Measurements from ENCODE around the gene GTPBP6.
"Not testable (repeated sequence)": the region's sequence is repeated elsewhere in the genome, so short reads cannot be mapped to it uniquely, and the experiment has no call there.

The GTPBP6 gene

DNA sequence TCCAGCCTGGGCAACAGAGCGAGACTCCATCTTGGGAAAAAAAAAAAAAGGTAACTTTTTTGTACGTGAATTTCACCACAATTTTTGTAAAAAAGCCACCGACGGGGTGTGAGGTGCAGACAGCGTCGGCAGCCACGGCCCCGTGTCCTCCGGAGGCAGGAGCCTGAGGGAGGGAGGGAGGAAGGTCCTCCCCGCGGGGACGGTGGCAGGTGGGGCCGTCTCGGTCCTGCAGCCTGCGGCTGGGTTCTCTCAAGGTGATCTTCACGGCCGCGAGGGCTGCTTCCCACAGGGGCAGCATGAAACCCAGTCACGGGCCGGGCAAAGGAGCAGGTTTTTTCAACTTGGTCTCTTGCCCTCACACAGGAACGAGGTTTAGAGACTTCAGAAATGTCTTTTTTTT, 23.5 kb downstream of the GTPBP6 start:
- in situ Hi-C loops (cut with MboI; ENCODE audit: low sequenced_read_pairs), result no loop called here

DNA sequence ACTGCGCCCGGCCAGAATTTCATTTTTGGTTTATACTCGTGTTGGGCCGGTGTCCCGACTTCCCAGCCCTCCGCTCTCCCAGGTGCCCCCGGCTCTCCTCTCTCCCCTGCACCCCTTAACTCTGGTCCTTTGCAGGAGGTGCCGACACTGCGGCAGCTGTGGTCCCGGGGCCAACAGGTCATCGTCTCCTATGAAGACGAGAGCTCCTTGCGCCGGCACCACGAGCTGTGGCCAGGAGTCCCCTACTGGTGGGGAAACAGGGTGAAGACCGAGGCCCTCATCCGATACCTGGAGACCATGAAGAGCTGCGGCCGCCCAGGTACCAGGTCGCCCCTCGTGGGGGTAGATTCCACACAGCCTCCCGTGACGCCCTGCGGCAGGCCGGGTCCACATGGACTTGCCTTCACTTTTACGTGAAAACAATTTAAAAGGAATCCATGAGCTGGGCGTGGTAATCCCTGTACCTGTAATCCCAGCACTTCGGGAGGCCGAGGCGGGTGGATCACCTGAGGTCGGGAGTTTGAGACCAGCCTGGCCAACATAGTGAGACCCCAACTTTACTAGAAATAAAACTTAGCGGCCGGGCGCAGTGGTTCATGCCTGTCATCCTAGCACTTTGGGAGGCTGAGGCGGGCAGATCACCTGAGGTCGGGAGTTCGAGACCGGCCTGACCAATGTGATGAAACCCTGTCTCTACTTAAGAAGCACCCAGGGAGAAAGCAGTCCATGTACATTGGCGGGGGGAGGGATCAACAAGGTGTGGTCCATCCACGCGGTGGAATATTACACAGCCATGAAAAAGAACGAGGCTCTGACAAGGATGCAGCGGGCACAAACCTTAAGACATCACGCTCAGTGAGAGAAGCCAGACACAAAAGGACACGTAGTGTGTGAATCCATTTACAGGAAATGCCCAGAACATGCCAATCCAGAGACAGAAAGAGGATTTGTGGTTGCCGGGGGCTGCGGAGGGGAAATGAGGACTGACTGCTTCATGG, 25.4 kb downstream of the GTPBP6 start:
- in situ Hi-C loops (cut with MboI; ENCODE audit: low sequenced_read_pairs), result no loop called here

DNA sequence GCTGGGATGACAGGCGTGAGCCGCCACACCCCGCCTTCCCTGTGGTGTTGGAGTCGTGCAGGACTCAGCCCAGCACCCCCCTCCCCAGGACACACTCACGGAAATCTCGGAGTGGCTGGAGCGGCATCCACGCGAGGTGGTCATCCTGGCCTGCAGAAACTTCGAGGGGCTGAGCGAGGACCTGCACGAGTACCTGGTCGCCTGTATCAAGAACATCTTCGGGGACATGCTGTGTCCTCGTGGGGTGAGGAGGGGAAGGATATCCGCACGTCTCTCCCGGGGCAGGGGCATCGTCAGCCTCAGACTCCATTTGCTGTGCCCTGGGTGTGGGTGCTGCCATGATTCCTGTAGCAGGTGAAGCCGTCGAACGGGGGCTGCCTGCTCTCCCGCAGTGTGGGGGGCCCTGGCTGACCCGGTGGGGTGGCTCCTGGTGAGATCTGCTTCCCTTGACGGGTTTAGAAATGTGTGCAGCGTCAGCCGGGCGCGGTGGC, 27.1 kb downstream of the GTPBP6 start:
- in situ Hi-C loops (cut with MboI; ENCODE audit: low sequenced_read_pairs), result no loop called here

DNA sequence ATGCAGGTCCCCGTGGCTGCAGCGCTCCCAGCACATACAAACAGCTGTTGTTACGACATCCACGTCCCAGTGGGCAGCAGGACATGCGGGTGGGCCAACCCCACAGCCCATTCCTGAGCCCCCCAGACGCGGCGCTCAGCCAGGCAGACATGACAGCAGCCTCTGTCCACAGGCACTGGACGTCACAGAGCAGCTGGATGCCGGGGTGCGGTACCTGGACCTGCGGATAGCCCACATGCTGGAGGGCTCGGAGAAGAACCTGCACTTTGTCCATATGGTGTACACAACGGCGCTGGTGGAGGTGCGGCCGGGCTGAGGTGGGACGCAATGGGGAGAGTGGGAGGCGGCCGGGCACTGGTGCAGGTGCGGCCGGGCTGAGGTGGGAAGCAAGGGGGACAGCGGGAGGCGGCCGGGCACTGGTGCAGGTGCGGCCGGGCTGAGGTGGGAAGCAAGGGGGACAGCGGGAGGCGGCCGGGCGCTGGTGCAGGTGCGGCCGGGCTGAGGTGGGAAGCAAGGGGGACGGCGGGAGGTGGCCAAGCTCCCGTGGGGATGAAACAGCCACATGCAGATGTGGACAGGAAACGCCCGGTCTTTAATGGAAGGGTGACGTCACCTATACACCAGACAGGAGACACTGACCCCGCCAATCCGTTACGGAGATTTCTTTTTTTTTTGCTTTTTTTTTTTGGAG, 28.0 kb downstream of the GTPBP6 start:
- in situ Hi-C loops (cut with MboI; ENCODE audit: low sequenced_read_pairs), result no loop called here

DNA sequence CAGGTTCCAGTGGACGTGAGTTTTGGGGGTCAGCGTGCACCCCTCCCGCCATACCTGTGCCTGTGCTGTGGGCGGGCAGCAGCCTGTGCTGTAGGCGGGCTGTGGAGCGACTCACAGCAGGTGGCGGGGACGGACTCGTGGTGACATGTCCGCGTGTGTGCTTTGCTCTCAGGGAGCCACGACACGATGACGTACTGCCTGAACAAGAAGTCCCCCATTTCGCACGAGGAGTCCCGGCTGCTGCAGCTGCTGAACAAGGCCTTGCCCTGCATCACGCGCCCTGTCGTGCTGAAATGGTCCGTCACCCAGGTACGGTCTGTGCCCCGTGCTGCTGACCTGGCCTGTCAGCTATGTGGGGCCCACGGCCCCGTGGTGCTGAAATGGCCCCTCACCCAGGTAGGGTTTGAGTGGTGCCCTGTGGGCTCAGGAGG, 30.0 kb downstream of the GTPBP6 start:
- in situ Hi-C loops (cut with MboI; ENCODE audit: low sequenced_read_pairs), result no loop called here

DNA sequence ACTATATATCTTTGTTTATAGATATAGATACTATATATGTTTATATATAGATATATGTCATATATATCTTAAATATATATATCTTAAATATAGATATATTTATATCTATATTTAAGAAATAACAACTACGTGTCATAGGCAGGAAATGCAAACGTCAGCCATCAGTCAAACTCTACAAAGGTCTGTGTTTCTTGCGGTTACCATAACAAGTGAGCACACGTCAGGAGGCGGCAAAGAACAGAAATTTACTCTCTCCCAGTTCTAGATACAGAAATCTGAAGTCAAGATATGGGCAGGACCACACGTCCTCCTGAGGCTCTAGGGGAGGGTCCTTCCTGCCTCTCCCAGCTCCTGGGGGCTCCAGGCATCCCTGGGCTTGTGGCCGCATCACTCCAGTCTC, 30.9 kb downstream of the GTPBP6 start:
- in situ Hi-C loops (cut with MboI; ENCODE audit: low sequenced_read_pairs), result no loop called here

DNA sequence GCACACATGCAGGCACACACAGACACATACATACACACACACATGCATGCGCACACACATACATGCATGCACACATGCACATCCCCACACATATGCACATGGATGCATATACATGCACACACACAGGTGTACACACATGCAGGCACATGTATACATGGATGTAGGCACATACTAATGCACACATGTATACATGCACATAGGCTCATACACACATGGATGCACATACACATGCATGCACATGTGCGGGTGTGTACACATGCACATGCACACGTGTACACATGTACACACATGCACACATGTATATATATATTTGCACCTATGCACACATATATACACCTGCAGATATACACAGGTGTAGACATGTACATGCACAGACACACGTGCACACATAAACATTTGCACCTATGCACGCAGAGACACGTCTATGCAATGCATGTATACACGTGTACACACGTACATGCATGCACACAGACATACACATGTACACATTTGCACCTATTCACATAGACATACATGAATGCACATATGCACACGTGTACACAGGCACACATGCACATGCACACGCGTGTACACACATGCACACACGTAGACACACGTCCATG, 33.4 kb downstream of the GTPBP6 start:
- in situ Hi-C loops (cut with MboI; ENCODE audit: low sequenced_read_pairs), result no loop called here

DNA sequence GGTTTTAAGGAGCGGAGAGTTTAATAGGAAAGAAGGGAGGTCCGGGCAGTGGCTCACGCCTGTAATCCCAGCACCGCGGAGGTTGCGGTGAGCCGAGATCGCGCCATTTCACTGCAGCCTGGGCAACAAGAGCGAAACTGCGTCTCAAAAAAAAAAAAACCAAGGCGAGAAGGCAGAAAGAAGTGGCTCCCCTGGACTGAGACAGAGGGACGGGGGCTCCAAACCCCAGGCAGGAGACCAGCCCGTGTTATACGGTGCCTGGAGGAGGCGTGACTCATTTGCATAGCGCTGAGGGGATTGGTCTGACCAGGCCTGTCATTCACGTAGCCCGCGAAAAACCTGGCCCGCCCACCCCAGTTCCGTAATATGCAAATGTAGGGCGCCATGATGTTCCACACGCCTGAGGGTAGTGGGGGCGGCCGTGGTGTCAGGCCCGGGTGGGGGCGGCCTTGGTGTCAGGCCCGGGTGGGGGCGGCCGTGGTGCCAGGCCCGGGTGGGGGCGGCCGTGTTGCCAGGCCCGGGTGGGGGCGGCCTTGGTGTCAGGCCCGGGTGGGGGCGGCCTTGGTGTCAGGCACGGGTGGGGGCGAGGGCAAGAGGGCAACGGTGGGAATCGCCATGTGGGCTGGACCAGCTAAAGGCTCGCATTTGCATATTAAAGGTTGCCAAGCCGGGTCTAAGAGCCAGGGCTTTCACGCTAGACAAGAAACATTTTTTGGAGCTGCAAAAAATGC, 35.3 kb downstream of the GTPBP6 start:
- in situ Hi-C loops (cut with MboI; ENCODE audit: low sequenced_read_pairs), result no loop called here

DNA sequence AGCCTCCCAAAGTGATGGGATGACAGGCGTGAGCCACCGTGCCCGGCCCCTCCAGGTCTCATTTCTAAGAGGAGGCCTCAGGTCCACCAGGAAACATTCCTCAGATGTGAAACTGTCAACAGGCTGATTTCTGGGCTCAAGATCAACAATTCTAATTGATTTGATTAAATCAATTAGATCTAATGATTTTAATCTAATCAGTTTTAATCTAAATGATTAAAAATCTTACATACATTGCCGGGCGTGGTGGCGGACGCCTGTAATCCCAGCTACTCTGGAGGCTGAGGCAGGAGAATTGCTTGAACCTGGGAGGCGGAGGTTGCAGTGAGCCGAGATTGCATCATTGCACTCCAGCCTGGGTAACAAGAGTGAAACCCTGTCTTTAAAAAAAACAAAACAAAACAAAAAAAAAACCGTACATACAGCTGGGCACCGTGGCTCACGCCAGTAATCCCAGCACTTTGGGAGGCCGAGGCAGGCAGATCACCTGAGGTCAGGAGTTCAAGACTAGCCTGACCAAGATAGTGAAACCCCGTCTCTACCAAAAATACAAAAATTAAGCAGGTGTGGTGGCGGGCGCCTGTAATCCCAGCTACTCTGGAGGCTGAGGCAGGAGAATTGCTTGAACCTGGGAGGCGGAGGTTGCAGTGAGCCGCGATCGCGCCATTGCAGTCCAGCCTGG, 36.5 kb downstream of the GTPBP6 start:
- in situ Hi-C loops (cut with MboI; ENCODE audit: low sequenced_read_pairs), result not testable (repeated sequence)

DNA sequence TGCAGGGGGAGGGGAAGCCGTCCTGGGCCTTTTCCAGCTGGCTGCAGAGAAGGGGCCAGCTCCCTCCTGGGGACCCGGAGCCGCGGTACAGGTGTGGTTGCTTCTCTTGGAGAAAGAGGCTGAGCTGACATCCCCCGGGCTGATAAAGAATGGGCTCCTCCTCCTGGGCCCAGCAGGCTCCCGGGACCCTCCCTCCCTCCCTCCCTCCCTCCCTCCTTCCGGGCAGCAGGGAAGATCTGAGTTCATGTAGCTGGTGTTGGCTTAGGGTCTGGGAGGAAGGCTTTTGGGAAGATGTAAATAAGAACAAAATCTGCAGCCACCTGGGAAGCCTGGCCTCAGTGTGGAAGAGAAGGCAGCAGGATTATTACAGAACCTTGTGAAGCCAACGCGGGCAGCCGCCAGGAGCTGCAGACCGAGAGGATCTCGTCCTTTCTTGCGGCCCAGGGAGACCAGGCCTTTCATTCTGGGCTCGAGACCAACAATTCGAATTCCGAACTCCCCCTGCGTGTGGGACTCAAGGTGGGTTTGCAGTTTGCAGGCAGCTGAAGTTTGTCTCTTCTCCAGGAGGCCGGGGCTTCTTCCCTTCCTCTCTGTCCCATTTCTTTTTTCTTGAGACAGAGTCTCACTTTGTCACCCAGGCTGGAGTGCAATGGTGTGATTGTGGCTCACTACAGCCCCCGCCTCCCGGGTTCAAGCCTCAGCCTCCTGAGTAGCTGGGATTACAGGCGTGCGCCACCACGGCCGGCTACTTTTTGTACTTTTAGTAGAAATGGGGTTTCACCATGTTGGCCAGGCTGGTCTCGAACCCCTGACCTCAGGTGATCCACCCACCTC, 37.2 kb downstream of the GTPBP6 start, which contains the start of gene PLCXD1:
Gene PLCXD1, plus strand, starts transcription at position 216 of the 834 bp plus-strand sequence. CDS start 2,807 bp downstream, outside the sequence.
- in situ Hi-C loops (cut with MboI; ENCODE audit: low sequenced_read_pairs), result no loop called here

DNA sequence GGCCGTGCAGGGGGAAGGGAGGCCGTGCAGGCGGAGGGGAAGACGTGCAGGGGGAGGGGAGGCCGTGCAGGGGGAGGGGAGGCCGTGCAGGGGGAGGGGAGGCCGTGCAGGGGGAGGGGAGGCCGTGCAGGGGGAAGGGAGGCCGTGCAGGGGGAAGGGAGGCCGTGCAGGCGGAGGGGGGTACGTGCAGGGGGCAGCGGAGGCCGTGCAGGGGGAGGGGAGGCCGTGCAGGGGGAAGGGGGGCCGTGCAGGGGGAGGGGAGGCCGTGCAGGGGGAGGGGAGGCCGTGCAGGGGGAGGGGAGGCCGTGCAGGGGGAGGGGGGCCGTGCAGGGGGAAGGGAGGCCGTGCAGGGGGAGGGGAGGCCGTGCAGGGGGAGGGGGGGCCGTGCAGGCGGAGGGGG, 37.9 kb downstream of the GTPBP6 start:
- in situ Hi-C loops (cut with MboI; ENCODE audit: low sequenced_read_pairs), result not testable (repeated sequence)

DNA sequence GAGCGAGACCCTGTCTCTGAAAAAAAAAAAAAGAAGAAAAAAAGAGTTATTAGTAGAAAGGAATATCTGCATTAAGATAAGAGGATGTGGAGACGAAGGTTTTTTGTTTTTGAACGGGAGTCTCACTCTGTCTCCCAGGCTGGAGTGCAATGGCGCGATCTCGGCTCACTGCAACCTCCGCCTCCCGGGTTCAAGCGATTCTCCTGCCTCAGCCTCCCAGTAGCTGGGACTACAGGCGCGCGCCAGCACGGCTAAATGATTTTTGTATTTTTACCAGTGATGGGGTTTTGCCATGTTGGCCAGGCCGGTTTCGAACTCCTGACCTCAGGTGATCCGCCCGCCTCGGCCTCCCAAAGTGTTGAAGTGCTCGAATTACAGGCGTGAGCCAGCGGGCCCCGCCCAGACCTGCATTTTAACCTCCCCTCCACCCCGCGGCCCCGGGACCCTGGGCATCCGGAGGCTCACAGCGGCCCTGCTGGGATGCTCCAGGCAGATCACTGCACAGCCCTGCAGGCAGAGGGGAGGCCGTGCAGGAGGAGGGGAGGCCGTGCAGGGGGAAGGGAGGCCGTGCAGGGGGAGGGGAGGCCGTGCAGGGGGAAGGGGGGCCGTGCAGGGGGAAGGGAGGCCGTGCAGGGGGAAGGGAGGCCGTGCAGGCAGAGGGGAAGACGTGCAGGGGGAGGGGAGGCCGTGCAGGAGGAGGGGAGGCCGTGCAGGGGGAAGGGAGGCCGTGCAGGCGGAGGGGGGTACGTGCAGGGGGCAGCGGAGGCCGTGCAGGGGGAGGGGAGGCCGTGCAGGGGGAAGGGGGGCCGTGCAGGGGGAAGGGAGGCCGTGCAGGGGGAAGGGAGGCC, 38.6 kb downstream of the GTPBP6 start:
- in situ Hi-C loops (cut with MboI; ENCODE audit: low sequenced_read_pairs), result not testable (repeated sequence)

DNA sequence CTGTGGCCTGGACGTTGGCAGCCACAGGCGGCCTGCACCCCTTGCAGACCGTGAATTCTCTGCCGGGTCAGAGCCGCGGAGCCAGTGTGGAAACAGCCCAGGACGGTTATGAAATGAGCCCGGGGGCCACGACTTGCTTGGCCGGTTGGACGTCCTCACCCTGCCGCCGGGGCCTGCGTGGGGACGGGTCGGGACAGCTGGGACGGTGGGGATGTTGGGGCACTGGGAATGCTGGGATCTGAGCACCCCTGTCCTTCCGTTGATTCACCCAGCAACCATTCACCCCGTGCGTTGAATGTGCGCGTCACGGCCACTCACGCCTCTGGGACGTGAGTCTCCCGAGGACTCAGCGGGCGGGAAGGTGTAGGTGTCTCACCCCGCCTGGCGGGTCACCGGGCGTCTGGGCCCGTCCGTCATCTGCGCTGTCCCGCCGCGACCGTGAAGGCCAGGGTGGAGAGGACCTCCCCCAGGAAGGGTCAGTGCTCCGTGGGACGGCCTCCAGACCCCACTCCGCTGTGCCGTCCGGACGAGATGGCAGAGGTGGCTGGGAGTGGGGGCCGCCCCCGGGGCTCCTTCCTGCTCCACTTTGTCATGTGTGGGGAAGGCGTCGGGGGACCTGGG, 41.9 kb downstream of the GTPBP6 start:
- in situ Hi-C loops (cut with MboI; ENCODE audit: low sequenced_read_pairs), result no loop called here

DNA sequence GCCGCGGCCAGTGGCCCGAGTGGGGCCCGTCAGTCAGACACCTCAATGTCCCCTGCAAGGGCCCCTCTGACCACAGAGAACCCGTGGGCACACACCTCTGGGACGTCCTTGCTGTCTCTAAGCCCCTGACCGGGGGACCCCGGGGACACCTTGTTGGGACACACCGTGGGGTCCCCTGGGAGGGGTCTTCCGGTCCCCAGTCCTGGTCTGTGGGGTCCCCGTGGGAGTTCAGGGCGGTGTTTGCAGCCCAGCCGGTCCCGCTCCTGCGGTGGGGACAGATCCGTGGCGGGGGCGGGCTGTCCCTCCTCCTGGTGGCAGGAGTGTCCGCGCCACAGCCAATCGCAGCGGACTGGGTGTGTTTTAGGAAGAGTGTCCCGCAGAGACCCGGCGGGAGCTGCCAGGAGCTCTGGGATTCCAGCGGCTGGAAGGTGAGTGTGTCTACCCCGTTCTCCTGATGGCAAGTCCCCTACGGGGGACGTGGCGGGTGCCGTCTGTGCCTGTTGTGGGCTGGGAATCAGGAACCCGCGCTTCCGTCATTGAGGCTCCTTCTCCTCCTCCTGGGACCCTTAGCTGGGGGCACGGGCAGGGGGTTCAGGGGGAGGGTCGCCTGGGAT, 42.5 kb downstream of the GTPBP6 start:
- in situ Hi-C loops (cut with MboI; ENCODE audit: low sequenced_read_pairs), result no loop called here

DNA sequence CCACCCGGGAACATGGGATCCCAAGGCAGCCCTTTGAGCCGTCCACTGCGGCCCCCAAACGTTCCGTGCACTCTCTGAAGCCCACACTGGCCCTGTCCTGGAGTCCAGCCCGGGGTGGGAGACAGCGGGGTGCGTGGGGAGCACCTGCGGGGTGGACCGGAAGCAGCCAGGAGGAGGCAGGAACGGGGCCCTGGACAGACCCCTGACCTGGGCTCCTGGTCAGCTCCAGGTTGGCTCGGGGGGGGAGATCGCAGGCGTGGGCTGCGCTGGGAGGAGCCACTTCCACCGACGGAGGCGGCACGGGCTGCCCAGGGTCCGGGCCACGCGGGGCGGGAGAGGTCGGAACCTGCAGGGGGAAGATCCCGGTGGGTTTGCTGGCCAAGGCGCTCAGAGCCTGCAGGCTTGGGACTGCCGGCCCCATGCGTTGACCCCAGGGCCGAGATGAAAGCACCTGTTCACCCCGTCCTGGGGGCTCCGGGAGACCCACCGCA, 43.1 kb downstream of the GTPBP6 start:
- in situ Hi-C loops (cut with MboI; ENCODE audit: low sequenced_read_pairs), result no loop called here

DNA sequence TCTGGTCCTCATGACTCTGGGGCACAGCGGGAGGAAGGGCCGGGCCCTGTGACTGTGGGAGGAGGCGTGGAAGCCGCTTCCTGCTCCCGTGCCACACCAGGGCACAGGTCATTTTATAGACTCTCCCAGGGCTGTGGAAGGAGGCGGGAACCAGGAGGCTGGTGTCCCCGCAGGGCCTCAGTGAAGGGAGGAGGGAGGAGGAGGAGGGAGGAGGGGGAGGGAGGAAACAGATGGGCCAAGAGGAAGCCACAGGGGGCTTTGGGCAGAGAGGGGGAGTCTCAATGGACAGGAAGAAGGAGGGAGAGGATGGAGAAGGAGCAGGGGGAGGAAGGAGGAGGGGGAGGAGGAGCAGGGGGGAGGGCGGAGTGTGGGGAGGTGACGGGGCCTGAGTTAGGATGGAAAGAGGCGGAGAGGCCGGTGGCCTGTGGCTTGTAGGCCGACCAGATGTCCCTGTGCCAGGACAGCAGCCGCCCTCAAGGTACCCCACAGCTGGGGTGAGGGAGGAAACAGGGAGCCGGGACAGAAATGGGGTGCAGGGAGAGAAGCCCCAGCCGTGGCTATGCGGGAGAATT, 43.6 kb downstream of the GTPBP6 start:
- in situ Hi-C loops (cut with MboI; ENCODE audit: low sequenced_read_pairs), result no loop called here

DNA sequence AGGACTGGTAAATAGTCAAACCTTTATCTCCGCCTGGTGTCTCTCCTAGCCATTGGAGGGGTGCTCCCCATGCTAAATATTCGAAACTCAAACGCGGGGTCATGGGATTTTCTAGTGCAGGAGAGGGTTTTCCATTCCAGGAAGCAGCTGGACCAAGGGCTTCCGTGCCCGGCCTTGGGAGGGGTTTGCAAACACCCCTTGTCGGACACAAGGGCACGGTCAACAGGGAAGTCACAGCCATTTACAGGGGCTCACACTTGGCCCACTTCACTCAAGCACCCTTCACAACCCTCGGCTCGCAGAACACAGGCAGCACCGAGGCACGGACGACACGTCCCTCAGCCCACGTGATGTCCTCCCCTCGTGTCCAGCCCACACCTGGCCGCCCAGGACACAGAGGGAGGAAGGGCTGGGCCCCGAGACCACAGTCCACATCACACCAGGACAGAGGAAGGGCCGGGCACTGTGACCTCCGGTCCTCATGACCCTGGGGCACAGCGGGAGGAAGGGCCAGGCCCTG, 47.7 kb downstream of the GTPBP6 start:
- in situ Hi-C loops (cut with MboI; ENCODE audit: low sequenced_read_pairs), result no loop called here
